Mucosa of descending colon (tissue), 3 donors: Measurements from ENCODE around the gene PHLDB2. TPM values are rescaled to one million over a fixed set of nuclear protein-coding genes. Genes with fewer than 3 reads are reported as not detected.

Experiments used
- ATAC-seq: fragments of 200-7000 bp; cut with Tn5 transposase; one replicate; pipeline ENCODE4 v1.9.1; 2020; ENCODE audit warnings: mild to moderate bottlenecking, moderate library complexity
- DNase-seq, 3 donors: peaks; one replicate each; pipeline ENCODE4 v3.0.0-alpha.2; 2020
- H3K36me3 ChIP-seq: fragments of 200-600 bp; one replicate; pipeline ENCODE4 v1.8.0; 2021; ENCODE audit warnings: low read depth, mild to moderate bottlenecking
- H3K4me1 ChIP-seq: fragments of 200-600 bp; one replicate; pipeline ENCODE4 v1.8.0; 2021; ENCODE audit warnings: low read depth, mild to moderate bottlenecking
- H3K4me3 ChIP-seq: fragments of 200-600 bp; one replicate; pipeline ENCODE4 v1.8.0; 2021; ENCODE audit warnings: mild to moderate bottlenecking
- H3K9me3 ChIP-seq: fragments of 200-600 bp; one replicate; pipeline ENCODE4 v1.8.0; 2021; ENCODE audit warnings: mild to moderate bottlenecking
- CTCF ChIP-seq: fragments of 200-600 bp; IDR thresholded peaks from one replicate; pipeline ENCODE4 v1.8.0; 2022; ENCODE audit warnings: antibody characterized with exemption, mild to moderate bottlenecking
- intact Hi-C, 2 donors: fragments of 100-400 bp; cut with DNase I in 1 of 2; cut with micrococcal nuclease in 1 of 2; formaldehyde crosslinking; loops; one replicate each; pipeline versions ENCODE4 v1.11.0 to v1.11.1; 2022; cut with DNase I, micrococcal nuclease
- total RNA-seq, 3 donors: library from RNA; stranded (reverse); fragmentation: NEBNext Ultra II Directional in 2 of 3; extraction: Animal tissue kit (Norgen Biotek cat#: 25700) in 2 of 3; gene quantifications; one replicate each; pipeline versions ENCODE4 v1.2.1 to v1.2.4, GENCODE V29; 2021 to 2023
- donor health status: DM: no; HTN: no; CAD: no; lungs with moderate emphysema.
- donor health status: DM: no; HTN: no; CAD: no.
- donor health status: DM: no; HTN: yes; CAD: no.

The PHLDB2 gene
- total RNA-seq, 3 donors from 2014 or later = 9.4 to 90.2 (median 17.7) TPM

- no peak overlapping the region for H3K4me3 ChIP-seq
- TF ChIP-seq CTCF = no peak
- no peak for ATAC-seq
- no peak for DNase-seq
- H3K36me3 ChIP-seq = no peaks in the 10 kb centered on the region
- H3K4me1 ChIP-seq = no peaks in the 10 kb centered on the region
- intact Hi-C loops = no loop called here
- no peaks in the 10 kb centered on the region for H3K9me3 ChIP-seq
Measured at GRCh38 chr3:111952866-111953450, 93.9 kb downstream of the PHLDB2 start.

- intact Hi-C loops = no loop called here
- H3K4me3 ChIP-seq = no peak overlapping the region
- TF ChIP-seq CTCF = no peak
- no peaks in the 10 kb centered on the region for H3K36me3 ChIP-seq
- ATAC-seq (no peak), DNase-seq (no peak)
- H3K9me3 ChIP-seq = no peaks in the 10 kb centered on the region
- no peaks in the 10 kb centered on the region for H3K4me1 ChIP-seq
Measured at GRCh38 chr3:111954228-111954990, 95.3 kb downstream of the PHLDB2 start.

- no peaks in the 10 kb centered on the region for H3K4me1 ChIP-seq
- no peaks in the 10 kb centered on the region for H3K9me3 ChIP-seq
- ATAC-seq = no peak
- H3K4me3 ChIP-seq = no peak overlapping the region
- DNase-seq = no peak
- intact Hi-C loops = no loop called here
- no peaks in the 10 kb centered on the region for H3K36me3 ChIP-seq
- TF ChIP-seq CTCF = no peak
Measured at GRCh38 chr3:111955876-111956275, 96.8 kb downstream of the PHLDB2 start.

- Histone ChIP-seq H3K9me3 (no peaks in the 10 kb centered on the region), H3K36me3 (no peaks in the 10 kb centered on the region), H3K4me3 (no peak overlapping the region), H3K4me1 (no peaks in the 10 kb centered on the region)
- no peak for TF ChIP-seq CTCF
- DNase-seq (no peak), ATAC-seq (no peak)
- intact Hi-C loops = no loop called here
Measured at GRCh38 chr3:111956449-111956848, 97.4 kb downstream of the PHLDB2 start.

- DNase-seq = no peak
- TF ChIP-seq CTCF = no peak
- Histone ChIP-seq H3K4me1 (no peaks in the 10 kb centered on the region), H3K4me3 (no peak overlapping the region), H3K9me3 (no peaks in the 10 kb centered on the region), H3K36me3 (no peaks in the 10 kb centered on the region)
- intact Hi-C loops = no loop called here
- ATAC-seq = no peak
Measured at GRCh38 chr3:111956995-111957734, 98.1 kb downstream of the PHLDB2 start.
